Measurements from ENCODE around the gene SPOCK2.

The SPOCK2 gene

GRCh38 chr10:72082856-72083789 lies 5.2 kb downstream of the SPOCK2 start:
- ChIA-PET CTCF (interaction anchor here (0.6 to 1.6 kb wide), 3 partner anchors 10 to 166 kb away, joined by 3 to 8 read pairs (median 3); no protein-coding TSS in a partner anchor), POLR2A (interaction anchor here (0.6 kb wide), 1 partner anchor 192 kb away, joined by 5 read pairs; no protein-coding TSS in a partner anchor)
- Histone ChIP-seq H3K36me3 (ENCODE audit: control insufficient read depth in 2 of 2, insufficient read depth in 1 of 2, low read length in 2 of 2) (no peaks in the 10 kb centered on the region), H3K4me3 (ENCODE audit: low read depth, low read length) (no peak overlapping the region), H3K4me1 (ENCODE audit: control insufficient read depth, insufficient read depth, low read length) (no peaks in the 10 kb centered on the region), H3K9me3 (ENCODE audit: control insufficient read depth, insufficient read depth, low read depth, low read length) (no peaks in the 10 kb centered on the region), H3K27ac (ENCODE audit: extremely low read depth, low read depth, low read length) (no peak overlapping the region)
- TF ChIP-seq ZNF169 (tag by site-specific recombination; IDR thresholded peaks at IDR 0.05) (no peak), ZNF221 (tag by site-specific recombination; IDR thresholded peaks at IDR 0.05; ENCODE audit: borderline replicate concordance) (no peak), ZNF645 (tag by site-specific recombination; IDR thresholded peaks at IDR 0.05) (no peak), EGR2 (tag by site-specific recombination; IDR thresholded peaks at IDR 0.05; ENCODE audit: low read depth) (0 out of 2 replicates have a peak, but pooled peaks have one; percentile 23), ZNF302 (tag by site-specific recombination; IDR thresholded peaks at IDR 0.05; ENCODE audit: low read depth) (no peak), ZNF626 (tag by site-specific recombination; IDR thresholded peaks at IDR 0.05) (no peak), PRDM1 (tag by site-specific recombination; IDR thresholded peaks at IDR 0.05) (no peak)

GRCh38 chr10:72081772-72082590 lies 6.4 kb downstream of the SPOCK2 start:
- H3K9me3 ChIP-seq (ENCODE audit: control insufficient read depth, insufficient read depth, low read depth, low read length), result no peaks in the 10 kb centered on the region
- 0 out of 2 replicates have a peak overlapping the region, but pooled peaks have one; percentile 14 for H3K27ac ChIP-seq (ENCODE audit: extremely low read depth, low read depth, low read length)
- H3K4me1 ChIP-seq (ENCODE audit: control insufficient read depth, insufficient read depth, low read length), result no peaks in the 10 kb centered on the region
- TF ChIP-seq ZNF324 (tag by site-specific recombination; IDR thresholded peaks at IDR 0.05) (no peak), KLF1 (tag by site-specific recombination; IDR thresholded peaks at IDR 0.05) (peak; percentile 64)
- ChIA-PET CTCF (interaction anchor here (1.6 kb wide), 1 partner anchor 11 kb away, joined by 8 read pairs; no protein-coding TSS in a partner anchor), POLR2A (no interaction called here)
- no peak overlapping the region for H3K4me3 ChIP-seq (ENCODE audit: low read depth, low read length)
- no peaks in the 10 kb centered on the region for H3K36me3 ChIP-seq (ENCODE audit: control insufficient read depth in 2 of 2, insufficient read depth in 1 of 2, low read length in 2 of 2)

- no peaks in the 10 kb centered on the region for H3K9me3 ChIP-seq (ENCODE audit: control insufficient read depth, insufficient read depth, low read depth, low read length)
- no peak overlapping the region for H3K4me3 ChIP-seq (ENCODE audit: low read depth, low read length)
- no peaks in the 10 kb centered on the region for H3K36me3 ChIP-seq (ENCODE audit: control insufficient read depth in 2 of 2, insufficient read depth in 1 of 2, low read length in 2 of 2)
- CTCF ChIA-PET, result no interaction called here
- H3K27ac ChIP-seq (ENCODE audit: extremely low read depth, low read depth, low read length), result no peak overlapping the region
- TF ChIP-seq PRDM1 (tag by site-specific recombination; IDR thresholded peaks at IDR 0.05) (no peak), ZNF792 (tag by site-specific recombination; IDR thresholded peaks at IDR 0.05) (no peak), ZNF140 (tag by site-specific recombination; IDR thresholded peaks at IDR 0.05) (peak; percentile 10; the same call in 1 of the 2 replicates)
- no peaks in the 10 kb centered on the region for H3K4me1 ChIP-seq (ENCODE audit: control insufficient read depth, insufficient read depth, low read length)
- POLR2A ChIA-PET, result no interaction called here
Observed at GRCh38 chr10:72081210-72081609, 7.1 kb downstream of the SPOCK2 start.

GRCh38 chr10:72080042-72080975 lies 8.0 kb downstream of the SPOCK2 start:
- ChIA-PET POLR2A (no interaction called here), CTCF (interaction anchor here (0.6 to 1.9 kb wide), 3 partner anchors 31 to 419 kb away, joined by 3 to 6 read pairs (median 3); no protein-coding TSS in a partner anchor)
- Histone ChIP-seq H3K36me3 (ENCODE audit: control insufficient read depth in 2 of 2, insufficient read depth in 1 of 2, low read length in 2 of 2) (no peaks in the 10 kb centered on the region), H3K27ac (ENCODE audit: extremely low read depth, low read depth, low read length) (no peak overlapping the region), H3K4me3 (ENCODE audit: low read depth, low read length) (no peak overlapping the region), H3K9me3 (ENCODE audit: control insufficient read depth, insufficient read depth, low read depth, low read length) (no peaks in the 10 kb centered on the region), H3K4me1 (ENCODE audit: control insufficient read depth, insufficient read depth, low read length) (no peaks in the 10 kb centered on the region)
- TF ChIP-seq KLF1 (tag by site-specific recombination; IDR thresholded peaks at IDR 0.05), result no peak
- no peak for TF ChIP-seq HOXD13 (CRISPR knock-in tag; IDR thresholded peaks at IDR 0.05; ENCODE audit: borderline replicate concordance)
- no peak for TF ChIP-seq SETDB1 (IDR thresholded peaks at IDR 0.05; ENCODE audit: insufficient read length, low read length)
- TF ChIP-seq EGR2 (tag by site-specific recombination; IDR thresholded peaks at IDR 0.05; ENCODE audit: low read depth), result peak; percentile 65
- peak; percentile 45 for TF ChIP-seq ZFHX2 (tag by site-specific recombination; conservative IDR thresholded peaks at IDR 0.05)
- no peak for TF ChIP-seq ZNF792 (tag by site-specific recombination; IDR thresholded peaks at IDR 0.05)
- no peak for TF ChIP-seq ZNF561 (tag by site-specific recombination; IDR thresholded peaks at IDR 0.05; ENCODE audit: borderline replicate concordance)
